Caco-2 (cell line): ENCODE data around the gene PTEN. TPM values are rescaled to one million over a fixed set of nuclear protein-coding genes. Genes with fewer than 3 reads are reported as not detected.

Experiments
- BruUV-seq: library from RNA; stranded (reverse); fragments of 400-500 nt; replicated peaks from 2 replicates; lab custom pipeline; 2021; lab: Mats Ljungman, UMichigan
- CTCF ChIA-PET: fragments of 300-600 bp; sonication (Branson Sonifier 250); formaldehyde crosslinking; loops from one replicate; lab custom pipeline; 2022; ENCODE audit warnings: antibody characterized with exemption; lab: Charles Lee
- POLR2A ChIA-PET: fragments of 300-600 bp; sonication (Branson Sonifier 250); formaldehyde crosslinking; loops from one replicate; lab custom pipeline; 2022; ENCODE audit warnings: antibody characterized with exemption; lab: Charles Lee
- DNase-seq, 2 experiments: peaks; one replicate each; pipeline versions ENCODE4 v3.0.0 to v3.0.0-alpha.2; 2020 to 2022
- H3K27me3 ChIP-seq: replicated peaks from 2 replicates; pipeline ENCODE4 v1.6.0; 2011; ENCODE audit warnings: low read length; ENCODE audit not compliant: control insufficient read depth, insufficient read depth
- H3K36me3 ChIP-seq: 2 replicates; pipeline ENCODE4 v1.5.1; 2011; ENCODE audit warnings: low read length; ENCODE audit not compliant: control insufficient read depth, insufficient read depth
- H3K4me1 ChIP-seq: fragments of 250-450 bp; sonication (Bioruptor Pico); 2 replicates; pipeline ENCODE4 v1.5.1; 2020; ENCODE audit warnings: mild to moderate bottlenecking
- H3K4me3 ChIP-seq: 2 replicates; pipeline ENCODE4 v1.5.1; 2011; ENCODE audit warnings: low read depth, mild to moderate bottlenecking, control low read depth, low read length
- H3K9me3 ChIP-seq: fragments of 250-450 bp; sonication (Bioruptor Pico); 2 replicates; pipeline ENCODE4 v1.5.1; 2020; ENCODE audit warnings: mild to moderate bottlenecking, moderate library complexity
- H3K27ac Mint-ChIP-seq: one replicate; pipeline ENCODE4 v1.8.0; 2022; ENCODE audit warnings: mixed read lengths; ENCODE audit not compliant: unreplicated experiment
- H3K27me3 Mint-ChIP-seq: one replicate; pipeline ENCODE4 v1.8.0; 2022; ENCODE audit warnings: mixed read lengths; ENCODE audit not compliant: insufficient read depth, unreplicated experiment
- H3K36me3 Mint-ChIP-seq: one replicate; pipeline ENCODE4 v1.8.0; 2022; ENCODE audit warnings: mild to moderate bottlenecking, mixed read lengths; ENCODE audit not compliant: insufficient read depth, unreplicated experiment
- H3K4me1 Mint-ChIP-seq: one replicate; pipeline ENCODE4 v1.8.0; 2022; ENCODE audit warnings: low read depth, mixed read lengths; ENCODE audit not compliant: unreplicated experiment
- H3K4me3 Mint-ChIP-seq: one replicate; pipeline ENCODE4 v1.8.0; 2022; ENCODE audit warnings: mild to moderate bottlenecking, moderate library complexity, mixed read lengths; ENCODE audit not compliant: unreplicated experiment
- H3K9me3 Mint-ChIP-seq: one replicate; pipeline ENCODE4 v1.8.0; 2022; ENCODE audit warnings: mixed read lengths; ENCODE audit not compliant: unreplicated experiment
- CTCF ChIP-seq, 2 experiments: fragments of 200-600 bp in 1 of 2; IDR thresholded peaks; 1 replicate in 1 of 2; 2 replicates in 1 of 2; pipeline versions ENCODE4 v1.5.1 to v1.8.0; 2011 to 2022; ENCODE audit warnings: antibody characterized with exemption in 1 of 2, control low read depth in 1 of 2, inconsistent platforms in 1 of 2, low read depth in 1 of 2, low read length in 1 of 2, mild to moderate bottlenecking in 1 of 2, moderate library complexity in 1 of 2; ENCODE audit not compliant: insufficient read depth in 1 of 2, severe bottlenecking in 1 of 2, unreplicated experiment in 1 of 2
- intact Hi-C: fragments of 100-400 bp; cut with micrococcal nuclease; formaldehyde crosslinking; loops from one replicate; pipeline ENCODE4 v1.10.0; 2022; ENCODE audit not compliant: unreplicated experiment
- total RNA-seq: library from RNA; stranded (reverse); gene quantifications from 2 replicates; pipeline ENCODE4 v1.2.3, GENCODE V29; 2022

The PTEN gene
- total RNA-seq, 1 experiment from 2014 or later: 56.3 TPM

GRCh38 chr10:87860156-87860795 lies 3.1 kb upstream of the PTEN start:
- H3K4me1 Mint-ChIP-seq: peaks cover 16% of the 10 kb centered on the region
- H3K27ac Mint-ChIP-seq: no peak overlapping the region
- H3K27me3 Mint-ChIP-seq: no peaks in the 10 kb centered on the region
- H3K36me3 Mint-ChIP-seq: peaks cover 32% of the 10 kb centered on the region
- TF ChIP-seq CTCF (IDR thresholded peaks at IDR 0.05; ENCODE audit: insufficient read depth in 1 of 2, low read depth in 1 of 2, low read length in 1 of 2, severe bottlenecking in 1 of 2, unreplicated experiment in 1 of 2): peak; percentile 39 to 47
- POLR2A ChIA-PET: interaction anchor here (2.9 kb wide), 1 partner anchor 42 kb away, joined by 15 read pairs; the partner anchor contains the start of gene ATAD1
- Histone ChIP-seq H3K4me1 (no peaks in the 10 kb centered on the region), H3K27me3 (no peaks in the 10 kb centered on the region), H3K36me3 (no peaks in the 10 kb centered on the region), H3K9me3 (no peaks in the 10 kb centered on the region), H3K4me3 (no peak overlapping the region)
- CTCF ChIA-PET: no interaction called here
- intact Hi-C loops: loop anchor here (1.0 to 5.0 kb wide), 3 partner anchors 82 to 529 kb away; no protein-coding TSS in a partner anchor
- no TSS peak for BruUV-seq
- DNase-seq: peak in 1 of 2 experiments; percentile 32
- H3K9me3 Mint-ChIP-seq: no peaks in the 10 kb centered on the region
- H3K4me3 Mint-ChIP-seq: peak overlapping the region; percentile 25

- no peak for TF ChIP-seq CTCF (IDR thresholded peaks at IDR 0.05; ENCODE audit: insufficient read depth in 1 of 2, low read depth in 1 of 2, low read length in 1 of 2, severe bottlenecking in 1 of 2, unreplicated experiment in 1 of 2)
- H3K36me3 Mint-ChIP-seq: peaks cover 32% of the 10 kb centered on the region
- no peaks in the 10 kb centered on the region for H3K27me3 ChIP-seq
- intact Hi-C loops: loop anchor here (1.0 to 5.0 kb wide), 5 partner anchors 81 to 692 kb away; no protein-coding TSS in a partner anchor
- H3K9me3 Mint-ChIP-seq: no peaks in the 10 kb centered on the region
- H3K27ac Mint-ChIP-seq: peak overlapping the region; percentile 93
- H3K9me3 ChIP-seq: no peaks in the 10 kb centered on the region
- no peaks in the 10 kb centered on the region for H3K4me1 ChIP-seq
- ChIA-PET CTCF (interaction anchor here (0.9 to 2.4 kb wide), 3 partner anchors 8 to 525 kb away, joined by 3 to 13 read pairs (median 4); no protein-coding TSS in a partner anchor), POLR2A (interaction anchor here (1.1 to 2.9 kb wide), 3 partner anchors 19 to 43 kb away, joined by 7 to 15 read pairs (median 10); partner anchors contain the start of gene ATAD1)
- peaks cover 22% of the 10 kb centered on the region for H3K4me1 Mint-ChIP-seq
- H3K4me3 Mint-ChIP-seq: peak overlapping the region; percentile 97
- no peaks in the 10 kb centered on the region for H3K36me3 ChIP-seq
- no TSS peak for BruUV-seq
- H3K27me3 Mint-ChIP-seq: no peaks in the 10 kb centered on the region
- peak overlapping the region; percentile 69 for H3K4me3 ChIP-seq
- DNase-seq: no peak
Observed at GRCh38 chr10:87860816-87861403, 2.5 kb upstream of the PTEN start.

GRCh38 chr10:87861566-87861952 lies 1.9 kb upstream of the PTEN start:
- TSS peak; percentile 83 for BruUV-seq
- no peaks in the 10 kb centered on the region for H3K27me3 ChIP-seq
- 0 out of 2 replicates have a peak, but pooled peaks cover 2% of the 10 kb centered on the region for H3K4me1 ChIP-seq
- peaks cover 24% of the 10 kb centered on the region for H3K4me1 Mint-ChIP-seq
- TF ChIP-seq CTCF (IDR thresholded peaks at IDR 0.05; ENCODE audit: insufficient read depth in 1 of 2, low read depth in 1 of 2, low read length in 1 of 2, severe bottlenecking in 1 of 2, unreplicated experiment in 1 of 2): peak in 1 of 2 experiments; percentile 23
- peak; percentile 82 to 89 for DNase-seq
- peak overlapping the region; percentile 93 for H3K27ac Mint-ChIP-seq
- peak overlapping the region; percentile 97 for H3K4me3 Mint-ChIP-seq
- CTCF ChIA-PET: interaction anchor here (0.9 to 2.4 kb wide), 4 partner anchors 9 to 528 kb away, joined by 3 to 13 read pairs (median 4); no protein-coding TSS in a partner anchor
- intact Hi-C loops: loop anchor here (1.0 to 5.0 kb wide), 4 partner anchors 81 to 692 kb away; no protein-coding TSS in a partner anchor
- H3K36me3 ChIP-seq: no peaks in the 10 kb centered on the region
- H3K36me3 Mint-ChIP-seq: peaks cover 32% of the 10 kb centered on the region
- H3K9me3 ChIP-seq: no peaks in the 10 kb centered on the region
- H3K4me3 ChIP-seq: peak overlapping the region; percentile 69
- POLR2A ChIA-PET: interaction anchor here (1.1 to 2.9 kb wide), 3 partner anchors 20 to 43 kb away, joined by 7 to 15 read pairs (median 10); partner anchors contain the start of gene ATAD1
- H3K27me3 Mint-ChIP-seq: no peaks in the 10 kb centered on the region
- no peaks in the 10 kb centered on the region for H3K9me3 Mint-ChIP-seq
